NB4 (cell line): Measurements from ENCODE around the gene A1CF.

Experiments
- MYC ChIP-seq: IDR thresholded peaks from 2 replicates; pipeline ENCODE4 v1.6.1; 2011; ENCODE audit warnings: low read depth, low read length
- POLR2A ChIP-seq: IDR thresholded peaks from 2 replicates; pipeline ENCODE4 v1.6.1; 2011; ENCODE audit warnings: mild to moderate bottlenecking; ENCODE audit not compliant: insufficient read length; ENCODE audit errors: extremely low read depth
- TF ChIP-seq, protein P1 (sequence below): IDR thresholded peaks from one replicate; pipeline ENCODE4 v1.5.1; 2012; ENCODE audit warnings: low read depth, low read length

DNA sequence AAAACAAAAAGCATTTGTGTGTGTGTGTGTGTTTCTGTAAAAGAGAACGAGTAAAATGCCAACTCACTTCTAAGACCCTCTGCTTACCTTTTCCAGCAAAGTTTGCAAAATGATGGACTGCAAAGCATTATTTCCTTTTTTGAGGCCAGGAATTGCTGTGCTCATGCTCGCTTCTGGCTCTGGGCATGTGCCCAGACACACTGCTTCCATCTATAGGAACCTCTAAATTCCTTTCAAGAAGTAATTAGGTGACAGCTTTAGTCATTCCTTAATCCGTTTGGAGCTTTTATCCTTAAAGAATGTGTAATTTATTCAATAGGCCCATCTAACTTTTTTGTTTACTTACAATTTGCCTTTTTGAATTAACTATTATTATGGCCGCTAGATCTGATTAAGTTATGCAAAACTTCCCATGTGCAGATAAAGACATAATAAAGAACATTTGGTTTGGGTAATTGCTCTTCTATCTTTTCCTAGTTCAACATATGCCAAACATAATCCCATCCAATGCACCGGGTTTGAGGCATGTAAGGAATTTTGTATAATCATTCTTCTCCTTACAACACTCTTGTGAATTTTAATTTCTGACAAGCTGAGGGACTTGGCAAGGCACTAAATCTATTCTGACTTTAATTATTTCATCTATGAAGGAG, 34.7 kb downstream of the A1CF start:
- TF ChIP-seq, protein P1, sequence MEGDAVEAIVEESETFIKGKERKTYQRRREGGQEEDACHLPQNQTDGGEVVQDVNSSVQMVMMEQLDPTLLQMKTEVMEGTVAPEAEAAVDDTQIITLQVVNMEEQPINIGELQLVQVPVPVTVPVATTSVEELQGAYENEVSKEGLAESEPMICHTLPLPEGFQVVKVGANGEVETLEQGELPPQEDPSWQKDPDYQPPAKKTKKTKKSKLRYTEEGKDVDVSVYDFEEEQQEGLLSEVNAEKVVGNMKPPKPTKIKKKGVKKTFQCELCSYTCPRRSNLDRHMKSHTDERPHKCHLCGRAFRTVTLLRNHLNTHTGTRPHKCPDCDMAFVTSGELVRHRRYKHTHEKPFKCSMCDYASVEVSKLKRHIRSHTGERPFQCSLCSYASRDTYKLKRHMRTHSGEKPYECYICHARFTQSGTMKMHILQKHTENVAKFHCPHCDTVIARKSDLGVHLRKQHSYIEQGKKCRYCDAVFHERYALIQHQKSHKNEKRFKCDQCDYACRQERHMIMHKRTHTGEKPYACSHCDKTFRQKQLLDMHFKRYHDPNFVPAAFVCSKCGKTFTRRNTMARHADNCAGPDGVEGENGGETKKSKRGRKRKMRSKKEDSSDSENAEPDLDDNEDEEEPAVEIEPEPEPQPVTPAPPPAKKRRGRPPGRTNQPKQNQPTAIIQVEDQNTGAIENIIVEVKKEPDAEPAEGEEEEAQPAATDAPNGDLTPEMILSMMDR = no peak
- TF ChIP-seq POLR2A = no peak
- TF ChIP-seq MYC = no peak
